ENCODE data around the gene SLC25A14. TPM values are rescaled to one million over a fixed set of nuclear protein-coding genes. Genes with fewer than 3 reads are reported as not detected.
"Not testable (repeated sequence)": the region's sequence is repeated elsewhere in the genome, so short reads cannot be mapped to it uniquely, and the experiment has no call there.

Gene SLC25A14
- total RNA-seq, 1 donor from 2014 or later: 4.8 TPM

DNA sequence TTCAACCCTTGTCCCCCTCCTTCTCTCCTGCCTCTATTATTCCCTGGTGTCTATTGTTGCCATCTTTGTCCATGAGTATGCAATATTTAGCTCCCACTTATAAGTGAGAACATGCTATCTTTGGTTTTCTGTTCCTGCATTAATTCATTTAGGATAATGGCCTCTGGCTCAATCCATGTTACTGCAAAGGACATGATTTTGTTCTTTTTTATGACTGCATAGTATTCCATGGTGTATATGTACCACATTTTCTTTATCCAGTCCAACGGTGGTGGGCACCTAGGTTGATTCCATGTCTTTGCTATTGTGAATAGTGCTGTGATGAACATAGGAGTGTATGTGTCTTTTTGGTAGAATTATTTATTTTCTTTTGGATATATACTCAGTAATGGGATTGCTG, 12.3 kb downstream of the SLC25A14 start:
- intact Hi-C loops (cut with DNase I); ATAC-seq; DNase-seq (ENCODE audit: missing footprints): not testable (repeated sequence)

DNA sequence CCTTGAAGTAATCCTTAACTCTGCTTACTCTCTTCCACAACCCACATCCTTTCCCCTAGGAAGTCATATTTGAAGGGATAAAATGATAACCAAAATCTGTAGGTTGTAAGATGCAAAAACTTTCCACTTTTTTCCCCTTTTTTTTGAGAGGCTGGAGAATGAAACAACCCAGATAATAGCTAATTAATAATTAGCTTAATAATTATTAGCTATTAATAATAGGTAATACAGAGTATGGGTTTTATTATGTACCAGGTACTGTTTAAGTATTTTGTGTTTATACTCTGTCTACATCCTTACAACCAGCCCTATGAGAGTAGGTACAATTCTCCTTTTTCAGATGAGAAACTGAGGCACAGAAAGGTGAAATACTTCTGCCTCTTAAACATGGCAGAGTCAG, 36.4 kb downstream of the SLC25A14 start:
- ATAC-seq (no peak), DNase-seq (ENCODE audit: missing footprints) (no peak)
- intact Hi-C loops (cut with DNase I): no loop called here

DNA sequence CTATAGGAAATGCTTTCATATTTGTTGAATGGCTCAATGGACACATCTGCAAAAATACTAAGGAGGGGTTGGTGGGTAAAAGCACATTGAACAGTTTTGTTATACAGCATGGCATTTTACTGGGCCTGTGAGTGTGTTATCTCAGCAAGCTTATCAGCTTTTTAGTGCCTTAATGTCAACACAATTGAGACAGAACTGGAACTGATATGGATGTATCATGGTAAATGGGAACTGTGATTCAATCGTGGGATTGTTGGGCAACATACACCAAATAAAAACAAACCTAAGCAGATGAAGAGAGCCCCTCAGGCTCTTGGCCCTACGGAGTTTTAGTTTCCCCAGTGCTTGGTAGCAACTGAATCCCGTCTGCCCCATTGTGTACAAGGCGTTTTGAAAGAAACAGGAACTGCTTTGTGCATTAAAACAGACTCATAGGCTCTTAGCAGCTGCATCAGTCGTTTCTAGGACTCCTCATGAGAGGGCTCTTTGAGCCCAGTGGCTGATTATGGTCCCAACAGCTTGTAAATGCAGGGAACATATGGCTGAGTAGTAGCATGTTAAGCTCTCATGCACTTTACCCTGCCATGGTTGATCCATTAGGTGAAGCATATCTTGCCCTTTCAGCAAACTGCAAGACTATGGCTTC, 38.4 kb downstream of the SLC25A14 start:
- ATAC-seq (no peak), DNase-seq (ENCODE audit: missing footprints) (no peak)
- intact Hi-C loops (cut with DNase I): no loop called here

DNA sequence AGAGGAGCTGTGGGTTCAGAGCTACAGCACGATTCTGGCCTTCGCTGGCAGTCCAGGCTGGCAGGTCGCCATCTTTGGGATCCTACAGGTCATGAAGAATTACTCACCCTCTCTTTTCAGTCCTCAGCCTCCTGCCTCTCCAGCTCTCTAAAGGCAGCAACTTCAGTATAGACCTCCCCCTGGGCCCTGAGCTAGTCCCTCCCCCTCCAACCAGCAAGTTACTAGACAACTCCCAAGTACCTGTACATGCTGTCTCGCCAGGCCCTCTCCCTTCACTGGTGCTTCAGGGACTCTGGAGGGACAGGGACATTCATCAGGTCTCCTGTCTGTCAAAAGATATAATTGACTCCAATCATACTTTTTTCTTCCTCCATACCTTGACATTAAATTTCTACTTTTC, 45.8 kb downstream of the SLC25A14 start, which contains the start of gene GPR119:
Gene GPR119 (minus strand): TSS at position 155 of the 400 bp plus-strand sequence. CDS start 227 bp downstream, outside the sequence.
- DNase-seq (ENCODE audit: missing footprints) (no peak), ATAC-seq (no peak)

DNA sequence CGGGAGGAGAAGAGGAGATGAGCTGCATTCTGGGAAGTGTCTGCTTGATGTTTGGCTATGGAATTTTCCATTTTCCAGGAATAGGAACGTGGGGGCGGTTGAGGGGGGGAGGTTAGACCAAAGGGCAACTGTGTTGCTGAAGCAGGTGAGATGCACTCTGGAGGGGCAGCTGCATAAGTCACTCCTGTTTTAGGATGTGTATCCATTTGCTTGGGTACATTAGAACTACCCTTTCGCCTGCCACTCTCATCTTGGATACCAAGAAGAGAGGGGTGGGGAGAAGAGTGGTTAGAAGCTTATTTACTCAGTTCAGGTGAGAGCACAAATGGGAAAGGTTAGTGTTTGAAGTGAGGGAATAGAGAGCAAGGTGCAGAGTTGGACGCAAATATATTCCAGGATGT, 46.7 kb downstream of the SLC25A14 start:
- intact Hi-C loops (cut with DNase I): no loop called here
- ATAC-seq (no peak), DNase-seq (ENCODE audit: missing footprints) (no peak)

More for the DNA sequence above, 45.8 kb downstream of the SLC25A14 start, which contains the start of gene GPR119:
- intact Hi-C loops (cut with DNase I): no loop called here

DNA sequence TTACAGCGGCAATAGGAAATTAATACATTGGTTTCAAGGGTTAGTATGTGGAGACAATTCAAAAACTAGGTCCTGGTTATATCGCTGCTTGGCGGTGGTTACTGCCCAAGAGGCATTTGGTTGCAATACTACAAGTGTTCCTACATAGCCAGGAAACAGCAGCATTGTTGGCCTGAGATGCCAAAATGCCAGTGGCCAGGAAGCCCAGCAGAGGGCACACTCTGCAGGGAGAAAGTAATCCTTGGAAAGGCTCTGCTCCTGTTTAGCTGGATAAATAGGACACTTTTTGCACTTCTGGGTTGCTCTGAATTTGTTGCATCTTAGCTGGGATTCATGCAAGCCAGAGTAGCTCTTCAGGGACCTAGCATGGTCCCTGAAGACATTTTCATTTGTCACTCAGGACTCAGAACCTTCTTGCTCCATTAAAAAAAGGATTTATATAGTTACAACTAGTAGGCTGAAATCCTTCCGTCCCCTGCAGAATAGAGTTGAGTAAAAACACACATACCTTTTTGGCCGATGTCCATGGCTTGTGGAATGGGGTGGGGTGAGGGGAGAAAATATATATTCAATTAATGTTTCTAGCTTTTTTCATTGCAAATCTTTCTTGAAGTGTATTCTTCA, 53.8 kb downstream of the SLC25A14 start:
- intact Hi-C loops (cut with DNase I): loop anchor here (5.0 kb wide), 1 partner anchor 524 kb away; no protein-coding TSS in a partner anchor
- DNase-seq (ENCODE audit: missing footprints) (no peak), ATAC-seq (no peak)

DNA sequence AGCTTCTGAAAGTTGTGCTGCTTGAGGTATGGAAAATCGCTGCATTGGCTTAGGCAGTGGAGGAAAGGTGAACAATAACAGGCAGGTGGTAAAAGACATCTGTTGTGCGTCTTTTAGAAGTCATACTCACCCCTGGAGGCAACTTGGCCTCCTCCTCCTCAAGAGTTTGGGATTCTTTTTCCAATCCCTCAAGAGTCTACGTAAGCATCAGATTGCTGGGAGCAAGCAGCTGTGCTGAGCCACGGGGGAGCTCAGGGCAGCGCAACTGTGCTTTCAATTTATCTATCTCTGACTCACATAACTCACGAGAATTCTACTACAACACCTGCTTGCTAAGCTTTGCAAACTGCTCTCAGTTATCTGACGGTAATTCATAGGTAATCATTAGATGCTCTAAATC, 55.6 kb downstream of the SLC25A14 start:
- intact Hi-C loops (cut with DNase I): no loop called here
- ATAC-seq (no peak), DNase-seq (ENCODE audit: missing footprints) (no peak)

DNA sequence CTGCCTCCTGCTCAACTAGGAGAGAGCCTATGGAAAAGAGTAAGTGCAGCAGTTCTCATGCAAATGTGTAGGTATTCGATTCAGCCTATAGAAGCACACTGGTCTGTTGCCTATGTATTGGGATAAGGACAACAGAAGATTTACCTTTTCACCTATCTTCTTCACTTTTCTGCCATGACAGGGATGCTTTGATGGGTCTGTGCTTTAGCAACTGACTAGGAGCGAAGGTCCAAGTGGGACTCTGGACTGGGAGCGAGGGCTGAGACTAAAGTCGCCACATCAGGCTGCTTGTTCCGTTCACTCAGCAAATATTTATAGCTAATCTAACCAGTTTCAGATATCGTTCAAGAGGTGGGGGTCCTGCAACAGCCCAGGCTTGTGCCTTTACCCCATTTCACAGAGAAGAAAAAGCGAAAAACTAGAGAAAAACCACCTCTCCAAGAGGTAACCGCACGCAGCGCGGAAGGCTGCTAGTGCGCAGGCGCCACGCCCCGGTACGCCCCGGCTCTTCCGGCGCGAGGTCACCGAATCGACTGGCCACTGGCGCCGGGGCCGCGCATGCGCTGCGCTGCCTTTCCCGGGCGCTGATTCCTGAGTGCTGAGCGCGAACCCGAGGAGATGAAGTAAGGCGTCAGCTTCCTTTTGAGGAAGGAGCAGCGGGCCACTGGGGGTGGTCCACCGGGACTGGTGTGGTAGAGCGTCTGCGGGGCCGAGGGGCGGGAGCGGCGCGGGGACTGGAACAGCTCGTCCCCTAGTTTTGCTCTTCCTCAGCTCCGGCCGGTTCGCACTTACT, 61.9 kb downstream of the SLC25A14 start, which contains the start of gene RBMX2:
Gene RBMX2 (plus strand): TSS at position 573 of the 793 bp plus-strand sequence. CDS start 46 bp downstream, at position 619.
- ATAC-seq (peak; percentile 97), DNase-seq (ENCODE audit: missing footprints) (peak; percentile 87)
- intact Hi-C loops (cut with DNase I): loop anchor here (5.0 kb wide), 1 partner anchor 501 kb away; the partner anchor contains the start of gene ENOX2

DNA sequence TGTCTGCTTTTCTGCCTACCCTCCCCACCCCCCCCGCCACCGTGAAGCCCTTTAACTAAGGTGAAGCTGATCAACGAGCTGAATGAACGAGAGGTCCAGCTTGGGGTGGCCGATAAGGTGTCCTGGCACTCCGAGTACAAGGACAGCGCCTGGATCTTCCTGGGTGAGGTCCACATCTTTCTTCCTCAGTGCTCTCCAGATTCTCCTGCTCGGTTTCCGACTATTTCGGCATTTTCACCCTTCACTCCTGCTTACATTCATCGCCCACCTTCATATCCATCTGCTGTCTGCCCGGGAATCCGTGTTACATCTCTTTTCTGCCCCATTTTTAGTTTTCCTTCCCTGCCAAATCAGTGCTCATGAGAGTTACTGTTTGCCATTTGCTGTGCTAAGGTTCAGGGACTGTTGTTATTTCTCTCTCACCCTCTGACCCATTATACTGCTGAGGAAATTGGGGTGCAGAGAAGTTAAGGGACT, 62.5 kb downstream of the SLC25A14 start:
- ATAC-seq: no peak
- intact Hi-C loops (cut with DNase I): loop anchor here (5.0 kb wide), 1 partner anchor 500 kb away; the partner anchor contains the start of gene ENOX2
- no peak for DNase-seq (ENCODE audit: missing footprints)

DNA sequence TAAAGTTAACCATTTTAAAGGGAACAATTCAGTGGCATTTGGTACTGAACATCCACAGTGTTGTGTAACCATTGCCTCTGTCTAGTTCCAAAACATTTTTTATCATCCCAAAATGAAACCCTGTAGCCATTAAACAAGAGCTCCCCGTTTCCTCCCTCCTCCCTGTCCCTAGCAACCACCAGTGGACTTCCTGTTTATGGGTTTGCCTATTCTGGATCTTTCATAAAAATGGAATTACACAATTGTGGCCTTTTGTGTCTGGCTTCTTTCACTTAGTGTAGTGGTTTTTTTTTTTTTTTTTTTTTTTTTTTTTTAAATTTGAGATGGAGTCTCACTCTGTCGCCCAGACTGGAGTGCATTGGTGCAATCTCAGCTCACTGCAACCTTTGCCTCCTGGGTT, 73.7 kb downstream of the SLC25A14 start:
- no peak for DNase-seq (ENCODE audit: missing footprints)
- intact Hi-C loops (cut with DNase I): no loop called here
- no peak for ATAC-seq

DNA sequence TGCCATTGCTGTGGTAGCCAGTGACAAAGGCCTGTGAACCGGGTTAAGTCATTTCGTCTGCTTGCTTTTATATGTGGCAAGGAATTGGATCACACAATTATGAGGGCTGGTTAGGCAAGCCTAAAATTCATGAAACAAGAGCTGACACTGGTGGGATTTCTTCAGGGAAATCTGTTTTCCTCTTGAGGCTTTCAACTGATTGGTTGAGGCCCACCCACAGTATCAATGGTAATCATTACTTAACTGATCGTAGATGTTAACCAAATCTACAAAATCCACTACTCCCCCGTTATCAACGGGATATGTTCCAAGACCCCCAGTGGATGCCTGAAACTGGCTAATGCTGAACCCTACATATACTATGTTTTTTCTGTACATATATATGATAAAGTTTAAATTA, 75.1 kb downstream of the SLC25A14 start:
- intact Hi-C loops (cut with DNase I): no loop called here
- no peak for DNase-seq (ENCODE audit: missing footprints)

DNA sequence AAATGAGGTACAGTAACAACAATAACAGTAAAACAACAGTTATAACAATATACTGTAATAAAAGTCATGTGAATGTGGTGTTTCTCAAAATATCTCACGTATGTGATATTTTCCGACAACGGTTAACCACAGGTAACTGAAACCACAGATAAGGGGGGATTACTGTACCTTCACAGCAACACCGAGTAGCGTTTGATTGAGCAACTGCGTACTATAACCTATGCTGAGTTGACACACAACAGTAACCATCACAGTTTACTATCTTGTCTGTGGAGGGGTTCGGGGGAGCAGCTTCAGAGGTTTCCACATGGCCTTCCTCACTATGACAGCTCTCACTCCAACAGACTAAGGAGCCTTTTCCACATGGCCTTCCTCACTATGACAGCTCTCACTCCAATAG, 75.5 kb downstream of the SLC25A14 start:
- intact Hi-C loops (cut with DNase I): no loop called here
- ATAC-seq (no peak), DNase-seq (ENCODE audit: missing footprints) (no peak)

More for the DNA sequence above, 75.1 kb downstream of the SLC25A14 start:
- no peak for ATAC-seq

DNA sequence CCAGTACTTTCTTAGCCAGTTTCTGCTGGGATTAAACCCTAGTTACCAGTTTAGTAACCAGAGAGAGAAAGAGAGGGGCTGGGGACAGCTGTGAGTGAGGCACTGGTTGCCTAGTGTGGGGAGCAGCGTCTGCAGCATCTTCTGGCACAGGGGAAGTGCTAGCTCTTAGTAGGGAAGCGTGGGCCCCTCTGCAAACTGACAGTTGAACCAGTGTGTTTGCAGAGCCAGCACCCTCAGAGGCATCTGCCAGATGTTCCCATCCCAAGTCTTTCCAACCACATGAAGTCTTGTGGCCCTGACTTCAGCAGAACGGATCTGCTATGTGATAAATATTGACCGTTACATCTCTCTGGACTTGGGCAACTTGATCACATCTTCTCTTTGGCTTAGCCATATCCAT, 77.1 kb downstream of the SLC25A14 start:
- DNase-seq (ENCODE audit: missing footprints) (no peak), ATAC-seq (no peak)
- intact Hi-C loops (cut with DNase I): no loop called here

DNA sequence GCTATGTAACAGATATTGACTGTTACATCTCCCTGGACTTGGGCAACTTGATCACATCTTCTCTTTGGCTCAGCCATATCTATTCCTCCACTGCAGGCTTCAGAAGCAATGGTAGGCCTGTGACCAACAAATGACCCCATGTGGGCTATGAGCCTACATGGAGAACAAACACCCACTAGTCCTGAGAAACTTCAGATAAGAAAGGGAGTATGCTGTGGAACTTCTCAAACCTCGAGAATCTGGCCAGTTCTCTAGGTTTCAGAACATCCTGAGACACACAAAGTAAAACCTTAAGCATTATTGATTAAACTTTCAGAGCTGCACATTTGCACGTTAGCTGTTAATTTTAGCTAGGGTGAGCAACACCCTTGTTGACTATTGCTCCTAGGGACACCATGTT, 78.3 kb downstream of the SLC25A14 start:
- ATAC-seq (no peak), DNase-seq (ENCODE audit: missing footprints) (no peak)
- intact Hi-C loops (cut with DNase I): no loop called here

DNA sequence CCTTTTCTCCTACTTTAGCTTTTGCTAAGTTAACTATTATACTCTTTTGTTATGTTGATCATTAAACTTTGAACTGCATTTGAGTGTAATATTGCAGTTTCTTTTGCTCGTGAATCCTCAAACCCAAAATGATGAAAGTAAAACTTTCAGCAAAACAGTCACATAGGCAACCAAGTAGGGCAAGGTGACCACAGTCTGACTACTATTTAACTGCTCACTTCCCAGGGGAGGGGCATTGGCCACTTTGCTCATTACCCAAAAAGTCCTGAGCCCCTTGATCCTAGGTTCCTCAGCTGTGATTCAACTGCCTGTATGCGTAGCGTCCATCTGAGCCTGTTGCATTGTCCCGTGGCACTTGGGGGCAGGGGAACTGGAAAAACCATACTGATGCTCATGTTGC, 79.0 kb downstream of the SLC25A14 start:
- intact Hi-C loops (cut with DNase I): no loop called here
- ATAC-seq (no peak), DNase-seq (ENCODE audit: missing footprints) (no peak)

DNA sequence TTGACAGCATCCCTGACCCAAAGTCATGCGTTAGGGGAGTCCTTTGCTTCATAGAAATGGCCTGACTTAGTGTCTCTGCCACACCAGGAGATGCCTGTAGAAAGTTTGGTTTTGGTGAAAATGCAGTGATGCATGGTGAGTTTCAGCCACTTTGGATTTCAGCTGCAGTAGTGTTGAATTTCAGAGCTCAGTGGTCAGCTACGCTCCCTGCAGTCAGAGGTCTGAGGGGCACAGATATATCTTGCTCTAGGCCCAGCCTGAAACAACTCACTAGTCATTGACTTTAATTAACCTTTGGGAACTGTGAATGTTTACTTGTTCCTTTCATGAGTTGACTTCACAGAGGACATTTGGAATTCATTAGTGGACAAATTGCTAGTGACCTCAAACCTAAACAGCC, 79.5 kb downstream of the SLC25A14 start:
- intact Hi-C loops (cut with DNase I): no loop called here
- DNase-seq (ENCODE audit: missing footprints) (no peak), ATAC-seq (no peak)
